Hepatocyte (in vitro differentiated cells): ENCODE data around the gene MAPKAP1. TPM values are rescaled to one million over a fixed set of nuclear protein-coding genes. Genes with fewer than 3 reads are reported as not detected.

Source experiments
- DNase-seq: peaks from one replicate; pipeline ENCODE4 v3.0.0-alpha.2; 2016; ENCODE audit warnings: low spot score
- H2AFZ ChIP-seq: fragments of 200-600 bp; sonication (generic); 2 replicates; pipeline ENCODE4 v1.6.0; 2016; ENCODE audit warnings: antibody characterized with exemption, mild to moderate bottlenecking
- H3K27ac ChIP-seq: fragments of 200-600 bp; sonication (generic); 2 replicates; pipeline ENCODE4 v1.5.1; 2016; ENCODE audit warnings: mild to moderate bottlenecking
- H3K27me3 ChIP-seq: fragments of 200-600 bp; sonication (generic); 2 replicates; pipeline ENCODE4 v1.6.1; 2016
- H3K36me3 ChIP-seq: fragments of 200-600 bp; sonication (generic); replicated peaks from 2 replicates; pipeline ENCODE4 v1.5.1; 2016; ENCODE audit warnings: low read depth; ENCODE audit not compliant: insufficient read depth
- H3K4me1 ChIP-seq: fragments of 200-600 bp; sonication (generic); 2 replicates; pipeline ENCODE4 v1.5.1; 2016; ENCODE audit warnings: mild to moderate bottlenecking, moderate library complexity; ENCODE audit not compliant: insufficient read depth
- H3K4me2 ChIP-seq: fragments of 200-600 bp; sonication (generic); 2 replicates; pipeline ENCODE4 v1.6.0; 2016
- H3K4me3 ChIP-seq: fragments of 200-600 bp; sonication (generic); 2 replicates; pipeline ENCODE4 v1.5.1; 2016; ENCODE audit warnings: mild to moderate bottlenecking
- H3K79me2 ChIP-seq: fragments of 200-600 bp; sonication (generic); 2 replicates; pipeline ENCODE4 v1.6.0; 2017; ENCODE audit warnings: mild to moderate bottlenecking
- H3K9me2 ChIP-seq: fragments of 200-600 bp; sonication (generic); replicated peaks from 2 replicates; pipeline ENCODE4 v1.6.0; 2017; ENCODE audit warnings: mild to moderate bottlenecking; ENCODE audit not compliant: insufficient read depth
- H3K9me3 ChIP-seq: fragments of 200-600 bp; sonication (generic); 2 replicates; pipeline ENCODE4 v1.5.1; 2016; ENCODE audit warnings: low read depth, mild to moderate bottlenecking
- H4K20me1 ChIP-seq: fragments of 200-600 bp; sonication (generic); 2 replicates; pipeline ENCODE4 v1.6.0; 2016; ENCODE audit warnings: mild to moderate bottlenecking; ENCODE audit not compliant: insufficient read depth, poor library complexity, severe bottlenecking
- EZH2 ChIP-seq: fragments of 200-600 bp; sonication (generic); IDR thresholded peaks from 2 replicates; pipeline ENCODE4 v1.6.1; 2016; ENCODE audit warnings: antibody characterized with exemption, mild to moderate bottlenecking, borderline replicate concordance
- EZH2phosphoT487 ChIP-seq: fragments of 200-600 bp; sonication (generic); IDR thresholded peaks from one replicate; pipeline ENCODE4 v1.6.1; 2018; ENCODE audit warnings: antibody characterized with exemption, mild to moderate bottlenecking, low read depth, moderate library complexity; ENCODE audit not compliant: unreplicated experiment, severe bottlenecking
- WGBS: methylation state at CpG from one replicate; pipeline ENCODE4 v1.1.6; 2016; ENCODE audit warnings: low lambda C conversion rate; ENCODE audit errors: missing lambda C conversion rate; 5-methylcytosine and 5-hydroxymethylcytosine counted together
- polyA plus RNA-seq: library from polyadenylated mRNA; unstranded; fragments of >200 nt; fragmentation: Nextera tagmentation; extraction: Ambion mirVana; gene quantifications from 2 replicates; pipeline ENCODE4 v1.2.1, GENCODE V29; 2016
- total RNA-seq: library from RNA; depleted of rRNA; stranded (reverse); fragments of >200 nt; gene quantifications from 2 replicates; pipeline ENCODE4 v1.2.3, GENCODE V29; 2014
- TF ChIP-seq, protein P1 (sequence below): fragments of 200-600 bp; sonication (generic); IDR thresholded peaks from 2 replicates; pipeline ENCODE4 v1.5.1; 2016; ENCODE audit warnings: antibody characterized with exemption, mild to moderate bottlenecking; ENCODE audit not compliant: poor library complexity

Gene MAPKAP1
- total and polyA plus RNA-seq, 2 experiments from 2014 or later = 74.5 to 79.4 TPM

DNA sequence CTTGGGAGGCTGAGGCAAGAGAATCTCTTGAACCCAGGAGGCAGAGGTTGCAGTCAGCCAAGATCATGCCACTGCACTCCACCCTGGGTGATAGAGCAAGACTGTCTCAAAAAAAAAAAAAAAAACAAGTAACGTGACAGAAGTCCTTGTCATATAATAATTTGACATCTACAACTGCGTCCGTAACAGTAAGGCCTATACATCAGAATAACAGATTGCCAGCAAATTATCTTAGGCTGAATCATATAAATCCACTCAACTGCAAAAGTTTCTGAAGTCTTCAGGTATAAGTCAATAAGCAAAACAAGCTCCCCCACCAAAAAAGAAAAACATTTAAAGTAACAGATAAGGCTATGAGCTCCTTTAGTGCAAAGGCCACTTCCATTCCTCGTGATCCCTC is 3.3 kb downstream of the MAPKAP1 start:
- TF ChIP-seq EZH2phosphoT487 (no peak), EZH2 (no peak)
- TF ChIP-seq, protein P1, sequence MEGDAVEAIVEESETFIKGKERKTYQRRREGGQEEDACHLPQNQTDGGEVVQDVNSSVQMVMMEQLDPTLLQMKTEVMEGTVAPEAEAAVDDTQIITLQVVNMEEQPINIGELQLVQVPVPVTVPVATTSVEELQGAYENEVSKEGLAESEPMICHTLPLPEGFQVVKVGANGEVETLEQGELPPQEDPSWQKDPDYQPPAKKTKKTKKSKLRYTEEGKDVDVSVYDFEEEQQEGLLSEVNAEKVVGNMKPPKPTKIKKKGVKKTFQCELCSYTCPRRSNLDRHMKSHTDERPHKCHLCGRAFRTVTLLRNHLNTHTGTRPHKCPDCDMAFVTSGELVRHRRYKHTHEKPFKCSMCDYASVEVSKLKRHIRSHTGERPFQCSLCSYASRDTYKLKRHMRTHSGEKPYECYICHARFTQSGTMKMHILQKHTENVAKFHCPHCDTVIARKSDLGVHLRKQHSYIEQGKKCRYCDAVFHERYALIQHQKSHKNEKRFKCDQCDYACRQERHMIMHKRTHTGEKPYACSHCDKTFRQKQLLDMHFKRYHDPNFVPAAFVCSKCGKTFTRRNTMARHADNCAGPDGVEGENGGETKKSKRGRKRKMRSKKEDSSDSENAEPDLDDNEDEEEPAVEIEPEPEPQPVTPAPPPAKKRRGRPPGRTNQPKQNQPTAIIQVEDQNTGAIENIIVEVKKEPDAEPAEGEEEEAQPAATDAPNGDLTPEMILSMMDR = no peak
- Histone ChIP-seq H3K79me2 (peaks cover 83% of the 10 kb centered on the region), H3K9me2 (no peaks in the 10 kb centered on the region), H3K36me3 (no peaks in the 10 kb centered on the region), H3K27ac (no peak overlapping the region), H3K27me3 (no peaks in the 10 kb centered on the region), H3K4me3 (no peak overlapping the region), H4K20me1 (peaks cover 4% of the 10 kb centered on the region), H2AFZ (no peak overlapping the region), H3K4me1 (peaks cover 11% of the 10 kb centered on the region), H3K4me2 (no peak overlapping the region), H3K9me3 (no peaks in the 10 kb centered on the region)
- 90% methylated on average over 4 of the region's 4 CpGs for WGBS
- no peak for DNase-seq

DNA sequence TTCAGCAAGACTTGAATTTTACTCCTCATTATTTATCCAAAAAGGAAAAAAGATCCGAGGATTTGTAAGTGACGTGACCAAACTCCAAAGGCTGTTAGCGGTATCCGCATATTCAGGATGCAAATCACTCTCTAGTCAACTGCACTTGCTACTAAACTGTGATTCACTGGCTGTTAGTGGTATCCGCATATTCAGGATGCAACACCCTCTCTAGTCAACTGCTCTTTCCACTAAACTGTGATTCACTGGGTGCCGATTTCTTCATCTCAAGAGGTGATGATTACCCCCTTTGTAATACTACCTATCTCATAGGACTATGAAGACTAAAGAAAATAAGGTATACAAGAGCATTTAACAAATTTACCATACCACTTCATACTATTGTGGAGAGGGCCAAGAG is 5.7 kb downstream of the MAPKAP1 start:
- no peak overlapping the region for H3K27ac ChIP-seq
- H3K9me3 ChIP-seq = no peaks in the 10 kb centered on the region
- H3K27me3 ChIP-seq = no peaks in the 10 kb centered on the region
- H3K79me2 ChIP-seq = peaks cover 98% of the 10 kb centered on the region
- H3K4me3 ChIP-seq = no peak overlapping the region
- H3K4me2 ChIP-seq = no peak overlapping the region
- 77% methylated on average over 6 of the region's 6 CpGs for WGBS
- H3K9me2 ChIP-seq = no peaks in the 10 kb centered on the region
- peaks cover 11% of the 10 kb centered on the region for H3K4me1 ChIP-seq
- no peak for TF ChIP-seq EZH2phosphoT487
- TF ChIP-seq, protein P1 = no peak
- no peak for TF ChIP-seq EZH2
- H2AFZ ChIP-seq = no peak overlapping the region
- DNase-seq = no peak
- no peaks in the 10 kb centered on the region for H3K36me3 ChIP-seq
- peaks cover 12% of the 10 kb centered on the region for H4K20me1 ChIP-seq

DNA sequence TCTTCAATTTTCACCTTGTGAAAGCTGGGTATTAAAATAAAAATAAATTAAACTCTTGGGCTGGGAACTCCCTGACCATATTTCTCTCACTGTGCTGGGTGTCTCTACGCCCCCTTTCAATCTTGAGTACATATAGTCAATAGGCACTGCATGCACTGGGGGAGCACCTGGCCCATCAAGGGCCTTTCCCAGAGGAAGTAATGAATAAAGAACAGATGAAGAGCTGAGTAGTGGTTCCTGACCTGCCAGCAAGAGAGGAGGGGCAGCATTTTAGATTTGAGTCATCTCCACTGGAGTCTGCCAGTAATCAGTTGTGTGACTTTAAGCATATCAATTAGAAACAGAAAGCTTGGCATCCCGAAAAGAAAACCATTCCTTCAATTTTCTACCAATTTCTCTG is 6.2 kb downstream of the MAPKAP1 start:
- H3K79me2 ChIP-seq = peaks cover 98% of the 10 kb centered on the region
- H3K4me1 ChIP-seq = peaks cover 7% of the 10 kb centered on the region
- H3K27me3 ChIP-seq = no peaks in the 10 kb centered on the region
- 88% methylated on average over 2 of the region's 2 CpGs for WGBS
- H3K4me2 ChIP-seq = no peak overlapping the region
- H3K27ac ChIP-seq = no peak overlapping the region
- no peak overlapping the region for H2AFZ ChIP-seq
- no peaks in the 10 kb centered on the region for H3K9me2 ChIP-seq
- TF ChIP-seq, protein P1 = no peak
- TF ChIP-seq EZH2phosphoT487 = no peak
- no peak for TF ChIP-seq EZH2
- no peaks in the 10 kb centered on the region for H3K36me3 ChIP-seq
- no peak for DNase-seq
- H3K9me3 ChIP-seq = no peaks in the 10 kb centered on the region
- H4K20me1 ChIP-seq = peaks cover 12% of the 10 kb centered on the region
- H3K4me3 ChIP-seq = no peak overlapping the region

DNA sequence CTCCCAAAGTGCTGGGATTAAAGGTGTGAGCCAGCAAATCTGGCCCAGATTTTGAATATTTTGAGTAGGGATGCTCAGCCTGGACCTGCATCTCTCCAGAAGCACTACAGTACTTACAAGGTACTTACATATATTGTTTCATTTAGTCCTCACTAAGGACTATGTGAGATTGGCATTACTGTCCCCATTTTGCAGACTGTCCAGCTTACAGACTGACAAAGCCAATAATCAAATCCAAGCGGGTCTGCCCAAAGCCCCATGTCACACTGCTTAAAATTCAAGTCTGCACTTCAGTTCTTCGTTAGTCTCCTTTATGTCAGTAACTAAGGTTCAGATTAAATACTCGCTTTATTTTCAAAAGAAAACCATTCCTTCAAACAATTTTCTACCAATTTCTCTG is 7.1 kb downstream of the MAPKAP1 start:
- no peak for DNase-seq
- H3K4me3 ChIP-seq = no peak overlapping the region
- H3K9me2 ChIP-seq = no peaks in the 10 kb centered on the region
- H3K36me3 ChIP-seq = no peaks in the 10 kb centered on the region
- no peak overlapping the region for H3K27ac ChIP-seq
- H3K4me2 ChIP-seq = no peak overlapping the region
- H2AFZ ChIP-seq = no peak overlapping the region
- no peaks in the 10 kb centered on the region for H3K9me3 ChIP-seq
- peaks cover 12% of the 10 kb centered on the region for H4K20me1 ChIP-seq
- TF ChIP-seq, protein P1 = no peak
- TF ChIP-seq EZH2phosphoT487 = no peak
- no peak for TF ChIP-seq EZH2
- WGBS = 97% methylated on average over 3 of the region's 3 CpGs
- peaks cover 98% of the 10 kb centered on the region for H3K79me2 ChIP-seq
- H3K4me1 ChIP-seq = no peaks in the 10 kb centered on the region
- H3K27me3 ChIP-seq = no peaks in the 10 kb centered on the region
